GM18519 (cell line): ENCODE measurements around the gene ZNF317.

Experiments
- ATAC-seq: cut with Tn5 transposase; IDR thresholded peaks from one replicate; pipeline ENCODE4 v1.9.1; 2021; ENCODE audit warnings: mild to moderate bottlenecking, moderate library complexity; ENCODE audit not compliant: unreplicated experiment, low FRiP score

Gene ZNF317

DNA sequence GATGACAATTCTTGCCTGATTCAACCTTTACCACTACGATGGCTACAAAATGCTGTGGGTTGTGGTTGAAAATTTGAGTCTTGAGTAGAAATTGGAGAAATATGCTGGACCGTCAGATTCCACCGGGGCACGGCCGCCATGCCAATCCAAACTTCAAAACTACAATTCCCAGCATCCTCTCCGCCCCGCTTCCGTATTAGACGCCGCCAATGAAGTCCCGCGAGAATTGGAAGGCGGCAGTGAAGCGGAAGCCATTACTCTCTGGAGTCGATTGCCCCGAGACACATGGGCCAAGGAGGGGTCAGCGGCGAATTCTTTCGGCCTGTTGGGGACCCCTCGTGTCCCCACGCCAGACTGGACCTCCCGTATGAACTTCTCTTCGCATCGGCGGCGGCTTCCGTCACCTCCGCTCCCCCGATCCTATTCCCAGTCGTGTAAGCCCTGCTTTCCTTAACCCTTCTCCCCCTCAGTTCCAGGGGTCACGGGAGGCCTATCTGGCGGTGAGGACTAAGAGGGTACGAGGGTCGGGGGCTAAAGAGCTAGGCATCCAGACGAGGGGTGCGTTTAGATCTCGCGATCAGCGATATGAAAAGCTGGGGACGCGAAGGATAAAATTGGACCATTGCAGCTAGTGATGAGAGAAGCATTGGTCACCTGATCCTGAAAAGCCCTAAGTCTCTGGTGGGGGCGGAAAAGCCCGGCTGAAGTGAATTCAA, at the start of gene ZNF317:
TSS of gene ZNF317 (plus strand) at position 239 of the 716 bp plus-strand sequence. CDS start 15,620 bp downstream, outside the sequence.
- ATAC-seq = no peak

DNA sequence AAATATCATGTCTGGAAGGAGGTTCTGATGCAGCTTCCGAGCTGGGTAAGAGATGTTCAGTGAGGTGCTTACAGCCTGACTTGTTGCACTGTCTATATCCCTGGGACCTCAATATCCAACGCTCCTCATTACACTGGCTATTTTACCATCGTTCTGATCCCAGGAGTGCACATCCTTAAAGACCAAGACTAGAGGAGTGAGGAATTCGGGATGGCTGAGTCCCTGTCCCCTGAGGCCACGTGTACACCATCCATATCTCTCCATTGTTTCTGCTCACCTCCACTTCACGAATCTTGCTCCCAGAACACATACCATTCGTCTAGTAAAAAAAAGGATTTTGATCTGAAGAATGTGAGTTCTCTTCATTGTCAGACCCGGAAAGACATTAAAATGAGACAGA, 32.8 kb upstream of the ZNF317 start, which contains the start of gene OR7G2:
TSS of gene OR7G2 (minus strand) at position 101 of the 400 bp plus-strand sequence. CDS start 4,232 bp downstream, outside the sequence.
- ATAC-seq = no peak

DNA sequence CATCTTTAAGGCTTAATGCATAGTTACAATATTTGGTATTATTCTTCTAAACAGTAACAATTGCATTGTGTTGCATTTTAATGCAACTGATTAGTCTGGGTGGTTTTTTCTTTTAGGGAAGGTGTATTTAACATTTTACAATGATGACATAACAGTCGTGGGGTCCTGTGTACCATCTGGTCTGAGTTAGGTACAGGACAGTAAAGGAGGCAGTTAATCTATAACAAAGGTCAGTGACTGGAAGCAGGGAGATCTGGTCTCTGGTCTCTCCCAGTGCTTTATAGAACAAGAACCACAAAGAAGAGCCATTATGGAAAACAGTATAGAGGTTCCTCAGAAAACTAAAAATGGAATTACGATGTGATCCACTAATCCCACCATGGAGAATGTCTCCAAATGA, 30.2 kb upstream of the ZNF317 start:
- ATAC-seq = no peak

DNA sequence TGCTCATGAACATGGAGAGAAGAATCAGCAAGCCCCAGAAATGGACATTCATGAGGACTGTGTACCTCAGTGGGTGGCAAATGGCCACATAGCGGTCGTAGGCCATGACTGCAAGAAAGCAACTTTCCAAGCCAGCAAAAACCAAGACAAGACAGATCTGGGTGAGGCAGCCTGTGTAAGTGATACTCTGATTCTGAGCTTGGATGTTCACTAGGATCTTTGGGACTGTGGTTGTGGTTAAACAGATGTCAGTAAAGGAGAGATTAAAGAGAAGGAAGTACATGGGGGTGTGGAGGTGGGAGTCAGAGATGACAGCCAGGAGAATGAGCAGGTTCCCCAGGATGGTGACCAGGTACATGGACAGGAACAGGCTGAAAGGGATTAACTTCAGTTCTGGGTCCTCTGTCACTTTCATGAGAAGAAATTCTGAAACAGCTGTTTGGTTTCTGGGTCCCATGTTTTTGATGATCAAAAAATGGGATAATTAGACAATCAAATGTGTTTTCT, 24.8 kb upstream of the ZNF317 start, which contains the start of gene OR7G1:
TSS of gene OR7G1 (minus strand) at position 457 of the 507 bp plus-strand sequence. CDS start at position 457, 0 bp downstream.
- ATAC-seq = no peak

DNA sequence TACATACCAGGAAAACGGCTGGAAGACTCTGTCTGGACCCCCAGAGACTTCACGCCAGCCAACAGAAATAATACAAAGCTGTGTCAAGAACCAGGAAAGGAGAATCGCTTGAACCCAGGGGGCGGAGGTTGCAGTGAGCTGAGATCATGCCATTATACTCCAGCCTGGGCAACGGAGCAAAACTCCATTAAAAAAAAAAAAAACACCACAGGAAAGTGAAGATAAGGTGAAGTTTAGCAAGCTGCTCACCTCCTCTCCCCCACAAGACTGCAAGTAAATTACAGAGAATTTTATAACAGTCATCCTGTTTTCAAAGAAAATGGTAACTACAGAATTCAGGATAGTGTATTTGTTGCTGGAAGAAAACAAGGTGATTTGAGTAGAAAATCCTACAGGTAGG, 23.6 kb upstream of the ZNF317 start:
- no peak for ATAC-seq

DNA sequence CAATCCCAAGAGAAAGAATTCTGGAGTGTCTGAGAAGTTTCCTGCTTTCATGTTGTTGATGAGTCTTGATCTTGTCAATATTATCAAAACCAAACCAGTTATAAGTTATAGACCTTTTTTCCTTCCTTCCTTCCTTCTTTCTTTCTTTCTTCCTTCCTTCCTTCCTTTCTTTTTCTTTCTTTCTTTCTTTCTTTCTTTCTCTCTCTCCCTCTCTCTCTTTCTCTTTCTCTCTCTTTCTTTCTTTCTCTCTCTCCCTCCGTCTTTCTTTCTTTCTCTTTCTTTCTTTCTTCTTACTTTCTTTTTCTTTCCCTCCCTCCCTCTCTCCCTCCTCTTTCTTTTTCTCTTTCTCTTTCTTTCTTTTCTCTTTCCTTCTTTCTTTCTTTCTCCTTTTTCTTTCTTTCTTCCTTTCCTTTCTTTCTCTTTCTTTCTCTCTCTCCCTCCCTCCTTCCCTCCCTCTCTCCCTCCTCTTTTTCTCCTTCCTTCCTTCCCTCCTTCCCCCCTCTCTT, 13.2 kb upstream of the ZNF317 start, which contains the start of gene OR7G3:
TSS of gene OR7G3 (minus strand) at position 51 of the 506 bp plus-strand sequence. CDS start at position 51, 0 bp downstream.
- no peak for ATAC-seq

DNA sequence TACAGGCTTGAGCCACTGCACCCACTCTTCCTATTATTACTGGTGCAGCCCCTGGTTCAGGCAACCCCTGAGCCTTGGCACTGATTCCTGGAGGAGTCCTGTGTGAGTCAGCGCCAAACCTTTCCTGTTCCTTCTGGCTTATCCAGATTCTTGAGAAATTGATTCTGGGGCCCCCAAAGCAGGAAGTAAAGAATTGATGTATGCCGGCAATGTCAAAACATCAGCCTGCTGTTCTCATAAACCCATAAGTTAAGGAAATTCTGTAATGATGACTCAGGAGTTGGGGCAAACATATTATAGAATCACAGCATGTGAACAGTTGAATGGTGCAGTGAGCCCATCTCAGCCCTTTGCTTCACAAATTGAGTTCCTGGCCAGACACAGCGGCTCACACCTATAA, 12.0 kb upstream of the ZNF317 start:
- no peak for ATAC-seq

DNA sequence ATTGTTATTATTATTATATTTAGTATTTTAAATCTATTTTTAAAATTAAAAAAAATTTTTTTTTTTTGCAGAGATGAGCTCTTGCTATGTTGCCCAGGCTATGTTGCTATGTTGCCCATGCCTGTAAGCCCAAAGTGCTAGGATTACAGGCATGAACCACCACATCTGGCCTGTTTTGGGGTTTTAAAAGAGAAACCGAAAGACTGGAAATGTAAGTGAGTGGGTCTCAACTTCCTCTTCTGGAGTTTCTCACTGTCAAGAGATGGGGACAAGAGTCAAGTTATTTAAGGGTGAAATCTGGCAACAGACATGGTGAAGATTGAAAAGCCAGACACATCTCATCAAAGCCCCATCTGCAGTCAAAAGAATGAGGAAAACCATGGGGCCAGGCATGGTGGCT, 9.2 kb upstream of the ZNF317 start:
- ATAC-seq = no peak

DNA sequence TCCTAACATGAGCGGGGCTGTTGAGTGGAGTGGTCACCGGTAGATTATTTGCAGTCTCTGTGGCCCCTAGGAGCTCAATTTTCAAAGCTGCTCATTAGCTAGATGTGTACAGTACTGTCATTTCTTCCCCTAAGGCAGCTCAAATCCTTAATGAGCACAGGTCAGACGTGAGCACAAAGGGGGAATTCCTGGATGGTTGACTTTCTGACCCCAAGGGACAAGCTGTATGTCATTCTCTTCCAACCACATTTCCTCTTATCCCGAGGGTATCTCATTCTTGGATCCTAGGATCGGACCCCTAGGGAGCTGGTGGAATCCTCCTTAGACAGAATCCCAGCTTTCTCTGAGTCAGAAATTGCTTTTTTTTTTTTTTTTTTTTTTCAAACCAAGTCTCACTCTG, 7.8 kb upstream of the ZNF317 start:
- ATAC-seq = no peak

DNA sequence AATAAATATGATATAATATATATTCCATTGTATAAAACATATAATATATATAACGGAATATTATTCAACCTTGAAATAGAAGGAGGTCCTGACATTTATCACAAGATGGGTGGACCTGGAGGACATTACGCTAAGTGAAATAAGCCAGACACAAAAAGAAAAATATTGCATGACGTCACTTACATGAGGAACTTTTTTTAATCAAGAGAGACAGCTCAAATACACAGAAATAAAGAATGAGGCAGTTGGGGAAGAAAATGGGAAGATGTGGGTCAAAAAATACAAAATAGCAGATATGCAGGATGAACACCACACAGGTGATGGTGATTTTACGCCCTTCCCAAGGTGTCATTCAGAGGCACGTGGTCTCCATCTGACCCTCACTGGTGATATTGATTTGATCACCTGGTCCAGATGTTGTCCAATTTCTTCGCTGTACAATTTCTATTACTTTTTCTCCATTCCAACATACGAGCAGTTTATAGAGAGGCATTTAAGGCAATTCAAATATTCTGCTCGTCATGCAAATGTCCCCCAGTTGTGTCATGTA, 513 bp upstream of the ZNF317 start:
- no peak for ATAC-seq

DNA sequence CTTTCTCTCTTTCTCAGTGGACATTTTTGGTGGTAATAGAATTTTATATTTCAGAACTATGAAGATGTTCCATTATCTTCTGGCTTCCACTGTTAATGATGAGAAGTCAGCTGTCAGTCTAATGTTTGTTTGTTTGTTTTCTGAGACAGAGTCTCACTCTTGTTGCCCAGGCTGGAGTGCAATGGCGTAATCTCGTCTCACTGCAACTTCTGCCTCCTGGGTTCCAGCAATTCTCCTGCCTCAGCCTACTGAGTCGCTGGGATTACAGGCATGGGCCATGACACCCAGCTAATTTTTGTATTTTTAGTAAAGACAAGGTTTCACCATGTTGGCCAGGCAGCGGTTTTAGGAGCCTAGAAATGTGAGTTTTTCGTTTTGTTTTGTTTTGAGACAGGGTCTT, 4.7 kb downstream of the ZNF317 start:
- no peak for ATAC-seq

DNA sequence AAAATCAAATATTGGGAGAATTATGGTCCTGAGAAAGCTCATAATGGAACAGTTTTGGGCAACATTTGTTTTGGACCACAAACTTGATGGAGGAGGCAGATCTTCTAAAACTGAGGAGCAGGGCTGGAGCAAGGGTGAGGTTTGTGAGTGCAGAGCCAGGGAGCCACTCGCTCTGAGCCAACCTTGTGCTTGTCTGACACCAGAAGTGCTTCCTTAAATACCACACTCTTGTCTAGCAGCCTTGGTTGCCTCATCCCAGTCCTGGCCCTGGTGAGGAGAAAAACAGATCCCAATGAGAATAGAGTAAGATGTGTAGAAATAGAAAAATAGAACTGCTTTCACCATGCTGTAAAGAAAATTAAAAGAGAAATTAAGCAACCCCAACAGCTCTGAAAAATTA, 6.7 kb downstream of the ZNF317 start:
- no peak for ATAC-seq

DNA sequence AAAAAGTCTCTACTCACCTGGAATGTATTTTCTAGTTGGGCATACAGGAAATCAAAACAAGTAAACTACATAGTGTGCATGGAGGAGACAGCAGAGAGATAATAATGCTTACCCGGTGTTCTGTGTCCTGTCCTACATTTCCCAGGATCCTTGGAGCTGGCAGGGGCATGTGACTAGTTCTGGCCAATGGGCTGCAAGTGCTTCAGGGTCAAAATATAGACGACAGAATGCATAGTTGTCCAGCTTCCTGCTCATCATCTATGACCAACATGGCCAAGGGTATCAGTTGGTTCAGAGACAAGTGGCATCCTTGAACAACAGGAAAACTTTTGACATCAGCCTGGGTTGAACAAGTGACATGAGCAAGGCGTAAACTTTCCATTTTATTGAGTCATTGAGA, 8.5 kb downstream of the ZNF317 start:
- ATAC-seq = no peak

DNA sequence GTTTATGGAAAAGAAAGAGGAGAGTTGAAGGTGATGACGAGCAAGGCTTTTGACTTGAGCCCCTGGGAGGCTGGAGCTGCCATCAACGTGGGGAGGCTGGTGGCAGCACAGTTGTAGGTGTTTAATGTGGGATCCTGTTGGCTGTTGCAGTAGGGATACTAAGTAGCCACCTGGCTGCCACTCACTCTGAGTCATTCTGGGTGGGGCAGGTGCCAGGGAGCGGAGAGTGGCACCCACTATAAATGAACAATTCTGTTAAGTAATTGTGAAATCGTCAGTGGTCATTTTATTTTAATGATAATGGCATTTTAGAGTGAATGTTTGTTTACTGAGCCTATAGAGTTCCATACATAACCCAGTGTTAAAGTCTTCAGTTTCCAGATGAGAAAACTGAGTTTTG, 9.8 kb downstream of the ZNF317 start:
- ATAC-seq = no peak

DNA sequence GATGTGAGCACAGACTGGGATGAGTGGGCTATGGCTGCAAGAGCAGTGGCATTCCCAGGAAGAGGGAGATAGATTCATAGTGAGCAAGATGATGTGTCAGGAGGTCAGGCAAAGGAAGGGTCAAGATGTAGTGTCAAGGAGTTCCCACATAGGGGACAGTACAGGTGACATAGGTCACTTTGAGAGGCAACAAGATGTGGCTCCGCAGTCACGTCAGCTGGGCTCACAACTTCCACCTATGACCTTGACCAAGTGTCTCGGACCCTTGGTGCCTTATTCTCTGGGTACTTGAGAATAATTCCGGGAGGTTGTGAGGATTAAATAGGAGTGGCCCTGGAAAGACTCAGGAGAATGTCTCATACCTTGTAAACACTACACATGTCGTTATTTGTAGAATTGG, 10.5 kb downstream of the ZNF317 start:
- ATAC-seq = no peak

DNA sequence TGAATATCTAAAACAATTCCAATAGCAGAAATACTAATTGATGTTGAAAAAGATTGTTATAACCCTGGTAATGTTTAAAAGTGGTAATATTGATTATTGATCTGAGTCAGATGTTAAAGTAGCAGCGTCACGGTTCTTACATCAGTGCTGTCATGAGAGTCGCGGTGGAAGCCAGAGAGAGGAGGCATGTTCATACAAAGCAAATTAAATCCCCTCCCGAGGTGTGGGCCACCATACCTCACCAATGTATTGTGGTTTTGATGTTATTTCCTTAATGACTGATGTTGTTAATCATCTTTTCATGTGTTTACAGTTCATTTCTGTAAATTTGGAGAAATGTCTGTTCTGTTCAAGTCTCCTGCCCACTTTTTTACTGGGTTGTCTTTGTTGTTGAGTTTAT, 11.2 kb downstream of the ZNF317 start:
- ATAC-seq = no peak

DNA sequence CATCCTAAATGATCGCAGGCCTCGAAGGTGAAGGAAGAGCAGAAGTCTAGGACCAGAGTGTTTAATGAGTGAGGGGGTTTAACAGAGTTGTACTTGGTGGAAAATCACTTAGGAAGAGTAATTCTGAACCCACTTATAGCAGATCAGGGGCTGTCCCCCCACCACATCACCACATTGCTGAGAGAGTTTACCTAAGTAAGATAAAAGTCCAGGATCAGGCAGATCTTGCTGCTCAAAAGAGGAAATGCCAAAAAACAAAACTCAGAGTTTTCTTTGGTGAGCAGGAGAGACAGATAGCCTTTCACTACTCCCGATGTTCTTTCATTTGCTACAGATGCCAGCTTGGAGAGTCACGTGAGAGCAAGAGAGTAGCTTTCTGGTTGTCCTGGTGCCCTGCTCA, 15.4 kb downstream of the ZNF317 start:
- ATAC-seq = no peak

DNA sequence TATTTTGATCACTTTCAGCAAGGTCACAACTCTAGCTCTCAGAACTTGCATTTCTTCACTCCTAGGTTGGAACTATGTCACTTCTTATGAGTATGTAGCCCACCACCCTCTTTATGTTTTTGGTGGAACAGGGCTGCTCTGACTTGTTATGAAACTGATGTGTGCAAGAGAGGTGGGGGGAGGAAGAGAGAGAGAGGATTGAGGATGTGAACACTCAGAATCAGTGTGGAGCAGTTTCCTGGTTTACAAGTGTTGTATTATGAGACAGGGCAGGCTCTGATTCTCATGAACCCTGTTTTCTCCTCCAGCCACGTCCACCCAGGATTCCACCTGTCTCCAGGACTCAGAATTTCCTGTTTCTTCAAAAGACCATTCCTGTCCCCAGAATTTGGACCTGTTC, 16.1 kb downstream of the ZNF317 start:
- no peak for ATAC-seq

DNA sequence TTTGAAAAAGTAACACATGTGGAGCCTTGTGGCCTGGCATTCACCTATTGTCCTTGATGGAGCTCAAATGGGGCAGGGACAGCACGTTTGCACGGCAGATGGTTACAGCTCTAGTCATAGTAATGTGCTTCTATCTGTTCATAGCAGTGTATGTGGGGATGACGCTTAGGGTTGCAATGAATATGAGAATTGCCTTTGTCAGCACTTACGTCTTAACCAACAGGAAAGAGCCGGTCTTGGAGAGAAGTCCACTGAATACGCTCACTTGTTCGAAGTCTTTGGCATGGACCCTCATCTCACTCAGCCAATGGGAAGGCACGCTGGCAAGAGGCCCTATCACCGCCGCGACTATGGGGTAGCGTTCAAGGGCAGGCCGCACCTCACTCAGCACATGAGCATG, 19.7 kb downstream of the ZNF317 start:
- no peak for ATAC-seq

DNA sequence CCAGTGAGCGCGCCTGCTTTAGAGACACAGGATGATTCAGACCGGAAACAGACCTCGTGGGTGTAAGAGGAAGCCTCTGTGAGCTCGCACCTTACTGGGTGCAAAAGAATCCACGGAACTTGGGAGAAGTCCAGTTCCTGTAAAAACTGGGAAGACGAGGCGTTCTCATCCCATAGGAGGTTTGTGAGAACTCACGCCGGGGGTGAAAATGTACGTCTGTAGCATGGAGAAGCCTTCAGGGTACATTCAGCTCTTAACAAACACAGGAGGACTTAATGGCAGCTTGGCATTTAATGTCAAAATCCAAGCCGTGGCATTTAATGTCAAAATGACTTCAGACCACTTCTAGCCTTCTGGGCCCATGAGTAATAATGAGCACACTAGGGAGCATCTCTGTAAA, 21.2 kb downstream of the ZNF317 start:
- ATAC-seq = no peak

DNA sequence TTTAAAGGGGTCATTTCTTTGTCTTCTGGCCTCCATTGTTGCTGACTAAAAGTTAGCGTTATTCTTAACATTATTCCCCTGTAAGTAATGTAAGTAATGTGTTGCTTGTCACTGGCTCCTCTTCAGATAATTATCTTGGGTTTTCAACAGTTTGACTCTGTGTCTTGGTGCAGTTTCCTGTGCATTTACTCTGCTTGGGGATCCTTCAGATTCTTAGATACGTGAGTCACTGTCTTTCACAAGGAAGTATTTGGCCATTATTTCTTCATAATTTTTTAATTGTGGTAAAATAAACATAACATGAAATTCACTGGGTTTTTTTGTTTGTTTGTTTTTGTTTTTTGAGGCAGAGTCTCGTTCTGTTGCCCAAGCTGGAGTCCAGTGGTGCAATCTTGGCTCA, 25.1 kb downstream of the ZNF317 start:
- no peak for ATAC-seq

DNA sequence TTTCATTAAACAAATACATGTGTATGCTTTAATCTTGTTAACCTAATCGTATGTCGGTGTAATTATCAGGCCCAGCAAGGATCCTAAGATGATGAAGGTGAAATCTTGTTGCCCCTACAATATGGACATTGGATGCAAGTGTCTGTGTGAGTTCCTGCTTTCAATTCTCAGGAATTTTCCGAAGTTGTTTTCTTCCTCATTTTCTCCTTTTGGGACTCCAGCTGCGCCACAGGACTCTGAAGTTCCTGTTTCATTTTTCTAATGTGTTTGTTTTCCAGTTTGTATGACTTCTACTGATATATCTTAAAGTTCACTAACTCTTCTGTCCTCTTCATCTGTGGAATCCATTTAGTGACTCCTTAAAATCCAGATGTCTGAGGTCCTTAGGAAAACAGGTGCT, 26.6 kb downstream of the ZNF317 start:
- ATAC-seq = no peak
